ENCODE data around the gene WDR87. TPM values are rescaled to one million over a fixed set of nuclear protein-coding genes. Genes with fewer than 3 reads are reported as not detected.

WDR87 gene
- total RNA-seq, 1 experiment from 2014 or later, result not detected

GRCh38 chr19:37929355-37929923 lies 23.0 kb upstream of the WDR87 start:
- DNase-seq, result no peak
- H3K27me3 ChIP-seq (ENCODE audit: insufficient read depth, low read depth), result no peaks in the 10 kb centered on the region
- H3K36me3 ChIP-seq (ENCODE audit: low read depth), result no peaks in the 10 kb centered on the region
- CTCF ChIA-PET, result no interaction called here
- H3K79me2 ChIP-seq (ENCODE audit: low read depth), result peaks cover 40% of the 10 kb centered on the region
- TF ChIP-seq CTCF (conservative IDR thresholded peaks at IDR 0.05) (no peak), EZH2 (IDR thresholded peaks at IDR 0.05; ENCODE audit: low read depth) (no peak)
- intact Hi-C loops (cut with micrococcal nuclease; ENCODE audit: unreplicated experiment), result no loop called here
- peaks cover 45% of the 10 kb centered on the region for H3F3A ChIP-seq (ENCODE audit: insufficient read depth, low read depth)
- no peak overlapping the region for H2AFZ ChIP-seq
- POLR2A ChIA-PET (ENCODE audit: unreplicated experiment), result no interaction called here
- no peaks in the 10 kb centered on the region for H4K20me1 ChIP-seq (ENCODE audit: insufficient read depth)
- H3K4me3 ChIP-seq, result no peak overlapping the region
- peaks cover 48% of the 10 kb centered on the region for H3K4me1 ChIP-seq (replicated peaks; ENCODE audit: insufficient read depth)
- H3K4me2 ChIP-seq, result no peak overlapping the region
- H3K9me3 ChIP-seq (ENCODE audit: insufficient read depth, low read depth), result no peaks in the 10 kb centered on the region
- H3K27ac ChIP-seq, result no peak overlapping the region
- no TSS peak for BruUV-seq (replicated peaks)
- no peaks in the 10 kb centered on the region for H3K9me2 ChIP-seq (ENCODE audit: insufficient read depth)

GRCh38 chr19:37928527-37929286 lies 22.3 kb upstream of the WDR87 start:
- BruUV-seq (replicated peaks), result no TSS peak
- Histone ChIP-seq H3F3A (ENCODE audit: insufficient read depth, low read depth) (peaks cover 38% of the 10 kb centered on the region), H2AFZ (no peak overlapping the region), H3K27ac (no peak overlapping the region), H3K4me1 (replicated peaks; ENCODE audit: insufficient read depth) (peaks cover 41% of the 10 kb centered on the region), H3K27me3 (ENCODE audit: insufficient read depth, low read depth) (no peaks in the 10 kb centered on the region), H3K36me3 (ENCODE audit: low read depth) (no peaks in the 10 kb centered on the region), H3K4me3 (no peak overlapping the region), H3K9me2 (ENCODE audit: insufficient read depth) (no peaks in the 10 kb centered on the region), H3K79me2 (ENCODE audit: low read depth) (peaks cover 34% of the 10 kb centered on the region), H3K4me2 (no peak overlapping the region), H3K9me3 (ENCODE audit: insufficient read depth, low read depth) (no peaks in the 10 kb centered on the region), H4K20me1 (ENCODE audit: insufficient read depth) (no peaks in the 10 kb centered on the region)
- ChIA-PET POLR2A (ENCODE audit: unreplicated experiment) (no interaction called here), CTCF (interaction anchor here (0.6 kb wide), 1 partner anchor 73 kb away, joined by 3 read pairs; no protein-coding TSS in a partner anchor)
- no peak for DNase-seq
- TF ChIP-seq EZH2 (IDR thresholded peaks at IDR 0.05; ENCODE audit: low read depth), result no peak
- no peak for TF ChIP-seq CTCF (conservative IDR thresholded peaks at IDR 0.05)
- intact Hi-C loops (cut with micrococcal nuclease; ENCODE audit: unreplicated experiment), result no loop called here

- BruUV-seq (replicated peaks), result no TSS peak
- ChIA-PET CTCF (no interaction called here), POLR2A (ENCODE audit: unreplicated experiment) (no interaction called here)
- H3K4me3 ChIP-seq, result no peak overlapping the region
- H3K9me2 ChIP-seq (ENCODE audit: insufficient read depth), result no peaks in the 10 kb centered on the region
- no peak for TF ChIP-seq EZH2 (IDR thresholded peaks at IDR 0.05; ENCODE audit: low read depth)
- no peak for TF ChIP-seq CTCF (conservative IDR thresholded peaks at IDR 0.05)
- H3K36me3 ChIP-seq (ENCODE audit: low read depth), result no peaks in the 10 kb centered on the region
- H3K27ac ChIP-seq, result no peak overlapping the region
- no peak overlapping the region for H3K4me2 ChIP-seq
- no peaks in the 10 kb centered on the region for H4K20me1 ChIP-seq (ENCODE audit: insufficient read depth)
- H3K79me2 ChIP-seq (ENCODE audit: low read depth), result peaks cover 29% of the 10 kb centered on the region
- H3K27me3 ChIP-seq (ENCODE audit: insufficient read depth, low read depth), result no peaks in the 10 kb centered on the region
- H3F3A ChIP-seq (ENCODE audit: insufficient read depth, low read depth), result peaks cover 20% of the 10 kb centered on the region
- intact Hi-C loops (cut with micrococcal nuclease; ENCODE audit: unreplicated experiment), result no loop called here
- DNase-seq, result no peak
- H3K4me1 ChIP-seq (replicated peaks; ENCODE audit: insufficient read depth), result peaks cover 25% of the 10 kb centered on the region
- no peak overlapping the region for H2AFZ ChIP-seq
- H3K9me3 ChIP-seq (ENCODE audit: insufficient read depth, low read depth), result no peaks in the 10 kb centered on the region
Measured at GRCh38 chr19:37926711-37927110, 20.3 kb upstream of the WDR87 start.

Data from PC-9 (cell line).